Keratinocyte (primary cell): ENCODE data around the gene PP2D1. TPM values are rescaled to one million over a fixed set of nuclear protein-coding genes. Genes with fewer than 3 reads are reported as not detected.
"Not testable (repeated sequence)": the region's sequence is repeated elsewhere in the genome, so short reads cannot be mapped to it uniquely, and the experiment has no call there.

Experiments used
- DNase-seq: peaks from one replicate; pipeline ENCODE4 v3.0.0-alpha.2; 2011; ENCODE audit warnings: low read depth, missing footprints, low spot score
- FAIRE-seq: peaks from 2 replicates; lab custom pipeline; 2011; peaks lifted over from hg19 to GRCh38; lab: Jason Lieb, UNC
- H2AFZ ChIP-seq: 2 replicates; pipeline ENCODE4 v1.6.0; 2012; ENCODE audit warnings: low read length, control low read depth, inconsistent platforms; ENCODE audit not compliant: control insufficient read depth
- H3K27ac ChIP-seq: 2 replicates; pipeline ENCODE4 v1.5.1; 2011; ENCODE audit warnings: low read length; ENCODE audit not compliant: control insufficient read depth, insufficient read depth
- H3K27me3 ChIP-seq: 3 replicates; pipeline ENCODE4 v1.6.0; 2011; ENCODE audit warnings: low read length; ENCODE audit not compliant: control insufficient read depth, insufficient read depth; ENCODE audit errors: extremely low read depth
- H3K36me3 ChIP-seq, 2 experiments: 2 replicates in 1 of 2; 3 replicates in 1 of 2; pipeline ENCODE4 v1.5.1; 2011; ENCODE audit warnings: low read length in 2 of 2, mild to moderate bottlenecking in 1 of 2; ENCODE audit not compliant: control insufficient read depth in 2 of 2, insufficient read depth in 2 of 2; ENCODE audit errors: extremely low read depth in 1 of 2
- H3K4me1 ChIP-seq: 3 replicates; pipeline ENCODE4 v1.5.1; 2011; ENCODE audit warnings: low read length; ENCODE audit not compliant: control insufficient read depth, insufficient read depth; ENCODE audit errors: extremely low read depth
- H3K4me2 ChIP-seq: 3 replicates; pipeline ENCODE4 v1.6.0; 2011; ENCODE audit warnings: low read depth, low read length; ENCODE audit not compliant: control insufficient read depth, insufficient read depth; ENCODE audit errors: extremely low read depth
- H3K4me3 ChIP-seq, 3 experiments: fragments of 200-600 bp in 1 of 3; sonication (generic) in 1 of 3; 2 replicates in 2 of 3; 3 replicates in 1 of 3; pipeline ENCODE4 v1.5.1; 2011 to 2016; ENCODE audit warnings: low read length in 3 of 3, mild to moderate bottlenecking in 3 of 3, control low read depth in 2 of 3, inconsistent platforms in 1 of 3, low read depth in 1 of 3, mixed read lengths in 1 of 3, mixed run types in 1 of 3, moderate library complexity in 1 of 3; ENCODE audit not compliant: control insufficient read depth in 2 of 3, insufficient read depth in 2 of 3; ENCODE audit errors: extremely low read depth in 1 of 3
- H3K79me2 ChIP-seq: 2 replicates; pipeline ENCODE4 v1.6.0; 2012; ENCODE audit warnings: low read length; ENCODE audit not compliant: control insufficient read depth, insufficient read depth
- H3K9ac ChIP-seq: 3 replicates; pipeline ENCODE4 v1.6.0; 2011; ENCODE audit warnings: low read length; ENCODE audit not compliant: control insufficient read depth, insufficient read depth; ENCODE audit errors: extremely low read depth
- H3K9me1 ChIP-seq: 3 replicates; pipeline ENCODE4 v1.6.0; 2011; ENCODE audit warnings: low read length; ENCODE audit not compliant: control insufficient read depth, insufficient read depth; ENCODE audit errors: extremely low read depth
- H3K9me3 ChIP-seq: 2 replicates; pipeline ENCODE4 v1.5.1; 2012; ENCODE audit warnings: low read depth, low read length; ENCODE audit not compliant: control insufficient read depth
- H4K20me1 ChIP-seq: 3 replicates; pipeline ENCODE4 v1.6.0; 2011; ENCODE audit warnings: low read length; ENCODE audit not compliant: control insufficient read depth, insufficient read depth; ENCODE audit errors: extremely low read depth
- CTCF ChIP-seq, 3 experiments: IDR thresholded peaks in 1 of 3; conservative IDR thresholded peaks in 1 of 3; optimal IDR thresholded peaks in 1 of 3; 2 replicates in 2 of 3; 3 replicates in 1 of 3; pipeline versions ENCODE3 to v1.5.1; 2011; ENCODE audit warnings: low read length in 3 of 3, mild to moderate bottlenecking in 3 of 3, moderate library complexity in 2 of 3, control low read depth in 1 of 3, inconsistent platforms in 1 of 3; ENCODE audit not compliant: insufficient read depth in 2 of 3; ENCODE audit errors: extremely low read depth in 1 of 3
- EZH2 ChIP-seq: IDR thresholded peaks from one replicate; pipeline ENCODE4 v1.6.1; 2012; ENCODE audit warnings: inconsistent platforms, mild to moderate bottlenecking, low read length, moderate library complexity
- dilution Hi-C: fragments of 300-500 bp; cut with MboI; formaldehyde crosslinking; loops from one replicate; pipeline ENCODE4 v1.7.0; 2020; ENCODE audit warnings: low sequenced_read_pairs; ENCODE audit not compliant: extremely low pct_ligation_motif_present
- polyA plus RNA-seq, 5 experiments: library from polyadenylated mRNA; depleted of rRNA in 3 of 5; stranded (reverse) in 3 of 5; stranded (forward) in 1 of 5; unstranded in 1 of 5; fragments of >200 nt; gene quantifications; 1 replicate in 1 of 5; 2 replicates in 3 of 5; 3 replicates in 1 of 5; pipeline versions ENCODE4 v1.2.1 to v1.2.3, GENCODE V29; 2011 to 2012; ENCODE audit warnings: missing spikeins in 2 of 5, low read depth in 1 of 5, low replicate concordance in 1 of 5

The PP2D1 gene
- polyA plus RNA-seq, 1 donor (not counting 4 experiments of a cell fraction or from before 2014, with no cell fraction given), result not detected

- dilution Hi-C loops, result no loop called here
- FAIRE-seq, result no peak
- H3K9ac ChIP-seq, result no peak overlapping the region
Measured at GRCh38 chr3:20046556-20046955, 34.5 kb upstream of the PP2D1 start.

GRCh38 chr3:20045141-20045540, 33.1 kb upstream of the PP2D1 start:
- H3K9me3 ChIP-seq, H3K4me1 ChIP-seq, H3K36me3 ChIP-seq, H3K27me3 ChIP-seq, H3K9ac ChIP-seq, H4K20me1 ChIP-seq, H3K4me3 ChIP-seq, H2AFZ ChIP-seq, H3K79me2 ChIP-seq, FAIRE-seq, H3K4me2 ChIP-seq, H3K27ac ChIP-seq, DNase-seq, dilution Hi-C loops, H3K9me1 ChIP-seq: not testable (repeated sequence)

More at GRCh38 chr3:20046556-20046955, 34.5 kb upstream of the PP2D1 start:
- H3K36me3 ChIP-seq, result no peaks in the 10 kb centered on the region
- no peak overlapping the region for H2AFZ ChIP-seq
- H4K20me1 ChIP-seq, result no peaks in the 10 kb centered on the region
- no peaks in the 10 kb centered on the region for H3K9me3 ChIP-seq
- no peaks in the 10 kb centered on the region for H3K27me3 ChIP-seq
- no peak overlapping the region for H3K4me3 ChIP-seq
- TF ChIP-seq CTCF (optimal IDR thresholded peaks at IDR 0.05 in 1 of 3, IDR thresholded peaks at IDR 0.05 in 1 of 3, conservative IDR thresholded peaks at IDR 0.05 in 1 of 3; ENCODE audit: extremely low read depth in 1 of 3, insufficient read depth in 2 of 3, low read length in 3 of 3) (no peak), EZH2 (no peak)
- H3K4me1 ChIP-seq, result peaks cover 11% of the 10 kb centered on the region
- no peak for DNase-seq
- H3K4me2 ChIP-seq, result no peak overlapping the region
- H3K9me1 ChIP-seq, result no peaks in the 10 kb centered on the region
- no peak overlapping the region for H3K27ac ChIP-seq
- H3K79me2 ChIP-seq, result no peaks in the 10 kb centered on the region

- H3K9ac ChIP-seq, result no peak overlapping the region
- DNase-seq (no peak), FAIRE-seq (no peak)
- H3K4me3 ChIP-seq, result no peak overlapping the region
- H2AFZ ChIP-seq, result no peak overlapping the region
- H3K36me3 ChIP-seq, result no peaks in the 10 kb centered on the region
- H3K9me1 ChIP-seq, result no peaks in the 10 kb centered on the region
- dilution Hi-C loops, result no loop called here
- H3K79me2 ChIP-seq, result no peaks in the 10 kb centered on the region
- H4K20me1 ChIP-seq, result no peaks in the 10 kb centered on the region
- peak overlapping the region; percentile 39 for H3K4me2 ChIP-seq
- TF ChIP-seq EZH2 (no peak), CTCF (optimal IDR thresholded peaks at IDR 0.05 in 1 of 3, IDR thresholded peaks at IDR 0.05 in 1 of 3, conservative IDR thresholded peaks at IDR 0.05 in 1 of 3; ENCODE audit: extremely low read depth in 1 of 3, insufficient read depth in 2 of 3, low read length in 3 of 3) (no peak)
- H3K27ac ChIP-seq, result no peak overlapping the region
- H3K4me1 ChIP-seq, result peaks cover 8% of the 10 kb centered on the region
- no peaks in the 10 kb centered on the region for H3K9me3 ChIP-seq
- H3K27me3 ChIP-seq, result no peaks in the 10 kb centered on the region
Measured at GRCh38 chr3:20043825-20044224, 31.8 kb upstream of the PP2D1 start.
